SK-N-MC (cell line): ENCODE data around the gene SPOP.

Experiments
- DNase-seq: peaks from one replicate; pipeline ENCODE4 v3.0.0-alpha.2; 2011; ENCODE audit warnings: low read depth, low spot score
- H3K27ac ChIP-seq: fragments of 200-600 bp; sonication (generic); 2 replicates; pipeline ENCODE4 v1.5.1; 2016; ENCODE audit warnings: mixed run types
- H3K36me3 ChIP-seq: fragments of 200-600 bp; sonication (generic); 2 replicates; pipeline ENCODE4 v1.6.1; 2017; ENCODE audit warnings: antibody characterized with exemption, low read length, mixed read lengths; ENCODE audit not compliant: insufficient read depth
- H3K4me3 ChIP-seq: fragments of 200-600 bp; sonication (generic); 2 replicates; pipeline ENCODE4 v1.5.1; 2016
- H3K9ac ChIP-seq: fragments of 200-600 bp; sonication (generic); 2 replicates; pipeline ENCODE4 v1.8.0; 2017; ENCODE audit warnings: mixed run types, mixed read lengths; ENCODE audit not compliant: insufficient read length
- H3K9me3 ChIP-seq: fragments of 200-600 bp; sonication (generic); 2 replicates; pipeline ENCODE4 v1.6.1; 2017; ENCODE audit warnings: low read depth, mild to moderate bottlenecking, antibody characterized with exemption, low read length, moderate library complexity, mixed read lengths
- EZH2 ChIP-seq: fragments of 200-600 bp; sonication (generic); IDR thresholded peaks from one replicate; pipeline ENCODE4 v1.6.1; 2017; ENCODE audit warnings: antibody characterized with exemption
- FOXP2 ChIP-seq: optimal IDR thresholded peaks from 2 replicates; pipeline ENCODE3; 2011; ENCODE audit warnings: mild to moderate bottlenecking, moderate library complexity; ENCODE audit not compliant: insufficient read depth; ENCODE audit errors: extremely low read length, control extremely low read depth
- POLR2AphosphoS5 ChIP-seq: IDR thresholded peaks from 2 replicates; pipeline ENCODE4 v1.6.1; 2012; ENCODE audit warnings: mild to moderate bottlenecking, low read depth, low read length, borderline replicate concordance

The SPOP gene

GRCh38 chr17:49699966-49700575 is 22.2 kb upstream of the SPOP start:
- Histone ChIP-seq H3K36me3 (peaks cover 48% of the 10 kb centered on the region), H3K9me3 (no peaks in the 10 kb centered on the region)

GRCh38 chr17:49698005-49698404 is 20.1 kb upstream of the SPOP start:
- no peaks in the 10 kb centered on the region for H3K9me3 ChIP-seq
- no peak for TF ChIP-seq POLR2AphosphoS5
- TF ChIP-seq EZH2 = no peak
- TF ChIP-seq FOXP2 = no peak
- H3K4me3 ChIP-seq = no peak overlapping the region
- H3K36me3 ChIP-seq = peaks cover 27% of the 10 kb centered on the region
- H3K9ac ChIP-seq = no peak overlapping the region
- no peak for DNase-seq
- H3K27ac ChIP-seq = no peak overlapping the region

More at GRCh38 chr17:49699966-49700575, 22.2 kb upstream of the SPOP start:
- Histone ChIP-seq H3K27ac (no peak overlapping the region), H3K9ac (no peak overlapping the region), H3K4me3 (no peak overlapping the region)
- TF ChIP-seq FOXP2 (no peak), EZH2 (no peak), POLR2AphosphoS5 (no peak)
- DNase-seq = no peak

GRCh38 chr17:49696233-49696761 is 18.4 kb upstream of the SPOP start:
- no peak overlapping the region for H3K9ac ChIP-seq
- no peak for TF ChIP-seq POLR2AphosphoS5
- TF ChIP-seq EZH2 = no peak
- TF ChIP-seq FOXP2 = no peak
- no peak for DNase-seq
- H3K4me3 ChIP-seq = no peak overlapping the region
- no peaks in the 10 kb centered on the region for H3K9me3 ChIP-seq
- peaks cover 14% of the 10 kb centered on the region for H3K36me3 ChIP-seq
- no peak overlapping the region for H3K27ac ChIP-seq

DNA sequence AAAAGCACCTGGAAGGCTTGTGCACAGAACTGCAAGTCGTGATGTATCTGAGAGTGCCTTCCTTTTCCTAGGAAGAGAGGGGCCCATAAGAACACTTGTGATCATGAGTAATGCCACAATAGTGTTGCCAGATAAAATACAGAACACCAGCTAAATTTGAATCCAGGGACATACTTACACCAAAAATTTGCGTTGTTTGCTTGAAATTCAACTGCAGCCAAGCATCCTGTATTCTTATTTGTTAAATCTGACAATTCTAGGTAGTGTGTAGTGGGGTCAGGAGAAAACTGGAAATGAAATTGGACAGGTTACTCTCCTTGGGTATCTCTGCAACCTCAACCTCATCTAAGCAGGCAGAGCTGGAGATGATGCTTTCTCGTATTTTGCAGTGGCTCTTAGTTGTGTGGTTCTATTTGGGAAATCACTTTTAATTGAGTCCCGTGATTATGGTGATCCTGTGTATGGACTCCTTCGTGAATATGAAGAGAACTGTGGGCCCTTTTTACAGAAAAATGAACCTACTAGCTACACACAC is 17.9 kb upstream of the SPOP start:
- Histone ChIP-seq H3K4me3 (no peak overlapping the region), H3K27ac (no peak overlapping the region), H3K9me3 (no peaks in the 10 kb centered on the region), H3K9ac (no peak overlapping the region), H3K36me3 (peaks cover 9% of the 10 kb centered on the region; the same call in 1 of the 2 replicates)
- DNase-seq = no peak
- TF ChIP-seq POLR2AphosphoS5 = no peak
- TF ChIP-seq FOXP2 = no peak
- no peak for TF ChIP-seq EZH2

DNA sequence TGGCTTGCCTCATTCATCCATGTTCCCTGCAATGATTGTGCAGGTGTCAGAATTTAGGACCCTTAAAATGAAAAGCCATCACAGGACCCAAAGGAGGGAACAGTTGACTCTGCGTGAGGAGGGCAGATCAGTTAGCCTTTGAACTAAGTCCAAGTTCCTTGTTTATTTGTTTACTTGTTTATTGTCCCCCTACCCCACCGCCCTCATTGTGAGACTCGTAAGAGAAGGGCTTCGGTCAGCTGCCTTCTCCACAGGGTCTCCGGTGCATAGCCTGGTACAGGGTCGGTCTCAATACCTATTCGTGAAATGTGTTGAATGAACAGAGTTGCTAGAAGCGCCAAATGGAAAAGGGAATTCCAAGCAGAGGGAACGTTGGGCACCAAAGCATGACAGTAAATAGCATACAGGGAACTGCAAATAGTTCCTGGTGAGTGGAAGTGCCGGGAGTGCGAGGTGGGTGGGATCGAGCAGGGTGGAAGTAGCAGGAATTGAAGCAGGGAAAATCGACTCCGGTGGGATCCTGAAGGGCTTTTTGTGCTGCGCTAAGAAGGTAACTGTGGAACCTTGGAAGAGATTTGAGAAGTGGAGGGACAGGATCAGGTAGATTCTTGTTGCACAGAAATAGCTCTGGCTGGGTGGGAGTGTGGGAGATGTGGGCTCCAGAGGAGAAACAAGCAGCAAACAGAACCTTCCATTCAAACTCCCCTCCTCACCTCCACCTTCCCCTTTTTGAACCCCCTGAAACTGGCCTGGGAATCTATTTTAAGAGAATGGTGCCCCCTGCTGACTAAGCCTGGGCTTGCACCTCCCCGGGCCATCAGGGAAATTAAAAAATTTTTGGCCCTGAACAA is 17.2 kb upstream of the SPOP start:
- TF ChIP-seq EZH2 (no peak), POLR2AphosphoS5 (no peak), FOXP2 (no peak)
- H3K9me3 ChIP-seq = no peaks in the 10 kb centered on the region
- peaks cover 2% of the 10 kb centered on the region; the same call in 1 of the 2 replicates for H3K36me3 ChIP-seq
- no peak for DNase-seq
- no peak overlapping the region for H3K4me3 ChIP-seq
- no peak overlapping the region for H3K27ac ChIP-seq
- H3K9ac ChIP-seq = no peak overlapping the region

DNA sequence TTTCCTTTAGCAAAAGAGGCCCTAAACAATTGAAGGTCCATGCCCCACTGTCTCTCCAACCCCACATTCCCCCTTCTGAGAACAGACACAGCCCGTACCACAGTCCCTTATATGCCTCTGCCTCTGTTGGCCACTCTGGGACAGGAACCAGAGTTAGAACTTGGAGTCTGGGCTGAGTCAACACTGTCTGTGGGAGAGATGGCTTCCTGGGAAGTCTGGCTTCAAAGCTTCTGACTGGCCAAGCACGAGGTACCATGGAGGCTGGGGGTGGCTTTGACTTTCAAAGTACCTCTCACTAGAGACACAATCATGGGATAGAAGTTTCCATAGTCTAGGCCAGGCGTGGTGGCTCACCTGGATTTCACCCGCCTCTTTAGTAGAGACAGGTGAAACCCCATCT is 14.9 kb upstream of the SPOP start:
- Histone ChIP-seq H3K27ac (no peak overlapping the region), H3K4me3 (no peak overlapping the region), H3K36me3 (no peaks in the 10 kb centered on the region), H3K9ac (no peak overlapping the region), H3K9me3 (no peaks in the 10 kb centered on the region)
- DNase-seq = no peak
- TF ChIP-seq EZH2 (no peak), FOXP2 (no peak), POLR2AphosphoS5 (no peak)

GRCh38 chr17:49691677-49692191 is 13.8 kb upstream of the SPOP start:
- DNase-seq = no peak
- Histone ChIP-seq H3K9me3 (no peaks in the 10 kb centered on the region), H3K9ac (no peak overlapping the region), H3K36me3 (no peaks in the 10 kb centered on the region), H3K27ac (no peak overlapping the region), H3K4me3 (no peak overlapping the region)
- no peak for TF ChIP-seq FOXP2
- no peak for TF ChIP-seq POLR2AphosphoS5
- TF ChIP-seq EZH2 = no peak
